Measurements from ENCODE around the gene FRY. TPM values are rescaled to one million over a fixed set of nuclear protein-coding genes. Genes with fewer than 3 reads are reported as not detected.

Gene FRY
- total and polyA plus RNA-seq, 11 donors, result 21.6 to 237 (median 165) TPM

GRCh38 chr13:32347651-32348050, 316.1 kb downstream of the FRY start:
- no peak for ATAC-seq

More at GRCh38 chr13:32347651-32348050, 316.1 kb downstream of the FRY start:
- no peaks in the 10 kb centered on the region for H3K27me3 ChIP-seq
- H3K4me1 ChIP-seq, result no peaks in the 10 kb centered on the region
- WGBS, 4 donors, result 39 to 98% (median 96%) methylated on average over 1 of the region's 1 CpG
- H3K27ac ChIP-seq, result no peak overlapping the region
- no peak for DNase-seq
- intact Hi-C loops (cut with DNase I), result no loop called here
- H3K4me3 ChIP-seq, result no peak overlapping the region
- H3K36me3 ChIP-seq, result no peaks in the 10 kb centered on the region
- no peaks in the 10 kb centered on the region for H3K9me3 ChIP-seq
- TF ChIP-seq CTCF (IDR thresholded peaks at IDR 0.05) (no peak), POLR2A (IDR thresholded peaks at IDR 0.05) (no peak)

Data from heart left ventricle (tissue), 16 donors.